Measurements from ENCODE around the gene LTBR.

The LTBR gene

GRCh38 chr12:6373022-6373787 lies 10.8 kb upstream of the LTBR start:
- no peak overlapping the region for H3K27ac ChIP-seq
- H3K4me1 ChIP-seq (ENCODE audit: control insufficient read depth in 1 of 2, insufficient read depth in 1 of 2, low read depth in 1 of 2, low read length in 1 of 2) = peaks cover 25 to 28% of the 10 kb centered on the region in 2 experiments

DNA sequence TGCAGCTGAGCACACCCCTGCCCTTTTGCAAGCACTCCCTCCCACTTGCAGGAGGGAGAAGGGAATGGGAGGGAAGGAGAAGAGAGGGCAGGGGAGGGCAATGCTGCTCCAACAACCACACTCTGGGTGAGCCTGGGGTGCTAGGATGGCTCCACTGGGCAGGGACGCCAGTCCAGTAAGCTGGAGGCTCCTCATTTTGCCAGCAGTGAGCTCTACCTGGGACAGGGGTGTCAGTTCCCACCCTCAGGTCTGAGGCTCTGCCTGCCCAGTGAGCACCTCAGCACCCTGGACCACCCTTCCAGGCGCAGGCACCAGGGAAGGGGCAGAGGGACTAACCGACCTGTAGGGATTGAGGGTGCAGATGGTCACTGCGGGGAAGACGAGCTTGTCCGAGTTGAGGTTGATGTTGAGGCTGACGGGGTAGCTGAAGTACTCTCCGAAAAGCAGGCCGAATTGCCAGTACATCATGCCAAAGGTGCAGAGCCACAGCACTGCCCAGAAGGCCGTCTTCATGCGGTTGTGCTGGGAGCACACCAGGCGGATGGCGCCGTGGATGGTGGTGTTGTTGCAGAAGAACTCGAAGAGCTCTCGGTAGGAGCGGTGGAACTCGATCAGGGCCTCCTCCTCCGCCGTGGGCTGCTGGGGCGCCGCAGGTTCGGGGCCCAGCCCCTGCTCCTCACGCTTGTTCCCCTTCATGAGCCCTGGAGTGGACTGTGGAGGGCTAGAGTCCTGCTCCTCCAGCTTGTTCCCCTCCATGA lies 9.8 kb upstream of the LTBR start:
- Histone ChIP-seq H3K4me1 (ENCODE audit: control insufficient read depth in 1 of 2, insufficient read depth in 1 of 2, low read depth in 1 of 2, low read length in 1 of 2) (peaks cover 17 to 20% of the 10 kb centered on the region in 2 experiments), H3K4me3 (ENCODE audit: low read depth in 1 of 2, low read length in 1 of 2) (no peak overlapping the region), H3K9me3 (no peaks in the 10 kb centered on the region), H3K27ac (no peak overlapping the region), H3K36me3 (no peaks in the 10 kb centered on the region), H3K27me3 (no peaks in the 10 kb centered on the region)
- TF ChIP-seq, protein P1, sequence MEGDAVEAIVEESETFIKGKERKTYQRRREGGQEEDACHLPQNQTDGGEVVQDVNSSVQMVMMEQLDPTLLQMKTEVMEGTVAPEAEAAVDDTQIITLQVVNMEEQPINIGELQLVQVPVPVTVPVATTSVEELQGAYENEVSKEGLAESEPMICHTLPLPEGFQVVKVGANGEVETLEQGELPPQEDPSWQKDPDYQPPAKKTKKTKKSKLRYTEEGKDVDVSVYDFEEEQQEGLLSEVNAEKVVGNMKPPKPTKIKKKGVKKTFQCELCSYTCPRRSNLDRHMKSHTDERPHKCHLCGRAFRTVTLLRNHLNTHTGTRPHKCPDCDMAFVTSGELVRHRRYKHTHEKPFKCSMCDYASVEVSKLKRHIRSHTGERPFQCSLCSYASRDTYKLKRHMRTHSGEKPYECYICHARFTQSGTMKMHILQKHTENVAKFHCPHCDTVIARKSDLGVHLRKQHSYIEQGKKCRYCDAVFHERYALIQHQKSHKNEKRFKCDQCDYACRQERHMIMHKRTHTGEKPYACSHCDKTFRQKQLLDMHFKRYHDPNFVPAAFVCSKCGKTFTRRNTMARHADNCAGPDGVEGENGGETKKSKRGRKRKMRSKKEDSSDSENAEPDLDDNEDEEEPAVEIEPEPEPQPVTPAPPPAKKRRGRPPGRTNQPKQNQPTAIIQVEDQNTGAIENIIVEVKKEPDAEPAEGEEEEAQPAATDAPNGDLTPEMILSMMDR (IDR thresholded peaks at IDR 0.05) = no peak

More at GRCh38 chr12:6373022-6373787, 10.8 kb upstream of the LTBR start:
- H3K4me3 ChIP-seq (ENCODE audit: low read depth in 1 of 2, low read length in 1 of 2) = no peak overlapping the region
- H3K9me3 ChIP-seq = no peaks in the 10 kb centered on the region
- TF ChIP-seq, protein P1 (IDR thresholded peaks at IDR 0.05) = no peak
- no peaks in the 10 kb centered on the region for H3K27me3 ChIP-seq
- H3K36me3 ChIP-seq = no peaks in the 10 kb centered on the region

- TF ChIP-seq, protein P1 (IDR thresholded peaks at IDR 0.05) = no peak
- H3K27ac ChIP-seq = no peak overlapping the region
- H3K27me3 ChIP-seq = no peaks in the 10 kb centered on the region
- no peaks in the 10 kb centered on the region for H3K36me3 ChIP-seq
- peaks cover 17 to 20% of the 10 kb centered on the region in 2 experiments for H3K4me1 ChIP-seq (ENCODE audit: control insufficient read depth in 1 of 2, insufficient read depth in 1 of 2, low read depth in 1 of 2, low read length in 1 of 2)
- H3K9me3 ChIP-seq = no peaks in the 10 kb centered on the region
- no peak overlapping the region for H3K4me3 ChIP-seq (ENCODE audit: low read depth in 1 of 2, low read length in 1 of 2)
These were observed 9.2 kb upstream of the LTBR start for GRCh38 chr12:6374786-6375160.

DNA sequence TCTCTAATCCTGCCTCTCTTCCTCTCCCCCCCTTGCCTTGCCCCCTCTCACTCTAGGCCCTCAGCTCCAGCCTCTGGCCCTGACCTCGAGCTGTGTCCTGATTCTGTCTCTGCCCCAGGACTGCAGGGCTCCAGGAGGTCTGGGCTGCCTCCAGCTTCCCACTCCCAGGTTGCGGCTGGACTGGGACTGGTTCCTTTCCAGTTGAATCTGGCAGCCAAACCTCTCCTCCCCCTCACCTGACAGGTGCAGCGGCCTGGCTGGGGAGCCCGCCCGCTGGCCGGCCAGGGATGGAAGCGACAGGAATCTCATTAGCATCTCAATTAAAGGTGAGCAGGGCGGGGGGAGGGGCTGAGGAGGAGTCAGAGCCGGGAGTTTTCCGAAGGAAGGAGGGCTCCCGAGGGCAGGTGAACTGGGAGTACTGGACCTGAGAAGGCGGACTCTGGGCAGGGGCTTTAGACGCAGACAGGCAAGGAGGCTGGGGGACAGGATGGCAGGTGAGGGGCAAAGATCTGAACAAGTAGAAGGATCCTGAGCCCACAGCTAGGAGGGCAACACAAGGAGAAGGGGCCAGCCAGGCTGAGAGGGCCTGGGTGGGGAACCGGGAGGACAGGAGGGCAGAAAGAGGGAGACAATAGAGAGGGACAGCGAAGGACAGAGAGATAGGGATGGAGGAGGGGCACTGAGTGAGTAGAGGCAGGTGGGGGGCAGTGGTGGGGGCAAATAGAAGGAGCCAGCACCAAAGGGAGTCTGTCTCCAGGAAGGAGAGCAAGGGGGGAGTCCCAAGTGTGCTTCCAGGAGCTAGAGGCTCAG lies 8.5 kb upstream of the LTBR start, which contains the start of gene SCNN1A:
SCNN1A (minus strand) TSS at position 295 of the 810 bp plus-strand sequence. CDS start 780 bp downstream, outside the sequence.
- peak within 1 kb of the TSS; percentile 38 for H3K27ac ChIP-seq
- peaks cover 17 to 20% of the 10 kb centered on the region in 2 experiments for H3K4me1 ChIP-seq (ENCODE audit: control insufficient read depth in 1 of 2, insufficient read depth in 1 of 2, low read depth in 1 of 2, low read length in 1 of 2)
- H3K27me3 ChIP-seq = no peaks in the 10 kb centered on the region
- H3K9me3 ChIP-seq = no peaks in the 10 kb centered on the region
- H3K4me3 ChIP-seq (ENCODE audit: low read depth in 1 of 2, low read length in 1 of 2) = no peak within 1 kb of the TSS
- TF ChIP-seq, protein P1 (IDR thresholded peaks at IDR 0.05) = no peak
- H3K36me3 ChIP-seq = no peaks in the 10 kb centered on the region
